Immature natural killer cell (primary cell): Measurements from ENCODE around the gene FZD2. TPM values are rescaled to one million over a fixed set of nuclear protein-coding genes. Genes with fewer than 3 reads are reported as not detected.

Experiments used
- DNase-seq, 3 donors: peaks; one replicate each; pipeline ENCODE4 v3.0.0; 2022; ENCODE audit warnings: mixed read lengths in 1 of 3
- H3K27ac Mint-ChIP-seq, 6 donors: one replicate each; pipeline ENCODE4 v1.8.0; 2020; ENCODE audit warnings: mixed read lengths in 6 of 6, mild to moderate bottlenecking in 5 of 6, inconsistent platforms in 4 of 6, moderate library complexity in 3 of 6
- H3K27me3 Mint-ChIP-seq, 3 donors: one replicate each; pipeline ENCODE4 v1.8.0; 2020 to 2021; ENCODE audit warnings: low read depth in 3 of 3, mild to moderate bottlenecking in 3 of 3, mixed read lengths in 3 of 3, moderate library complexity in 3 of 3, inconsistent platforms in 1 of 3
- H3K36me3 Mint-ChIP-seq, 3 donors: one replicate each; pipeline ENCODE4 v1.8.0; 2020; ENCODE audit warnings: mixed read lengths in 3 of 3, inconsistent platforms in 2 of 3, mild to moderate bottlenecking in 2 of 3
- H3K4me1 Mint-ChIP-seq, 2 donors: one replicate each; pipeline ENCODE4 v1.8.0; 2020; ENCODE audit warnings: inconsistent platforms in 2 of 2, mild to moderate bottlenecking in 2 of 2, mixed read lengths in 2 of 2, moderate library complexity in 1 of 2
- H3K4me3 Mint-ChIP-seq, 5 donors: one replicate each; pipeline ENCODE4 v1.8.0; 2020; ENCODE audit warnings: mild to moderate bottlenecking in 5 of 5, mixed read lengths in 5 of 5, inconsistent platforms in 3 of 5, moderate library complexity in 3 of 5
- H3K9me3 Mint-ChIP-seq, 6 donors: one replicate each; pipeline ENCODE4 v1.8.0; 2020; ENCODE audit warnings: mild to moderate bottlenecking in 6 of 6, mixed read lengths in 6 of 6, inconsistent platforms in 4 of 6, moderate library complexity in 3 of 6
- polyA plus RNA-seq, 3 donors: library from polyadenylated mRNA; unstranded; fragments of 300-500 nt; fragmentation: Illumina TruSeq; gene quantifications; one replicate each; pipeline ENCODE4 v1.2.3, GENCODE V29; 2021

FZD2 gene
- polyA plus RNA-seq, 3 donors from 2014 or later = 0.56 to 3.3 (median 0.97) TPM

- no peaks in the 10 kb centered on the region for H3K36me3 Mint-ChIP-seq
- H3K4me1 Mint-ChIP-seq = no peaks in the 10 kb centered on the region
- H3K27ac Mint-ChIP-seq = no peak overlapping the region
- no peak for DNase-seq
- H3K9me3 Mint-ChIP-seq = no peaks in the 10 kb centered on the region
- H3K4me3 Mint-ChIP-seq = no peak overlapping the region
- peaks cover 0 to 12% (median 6%) of the 10 kb centered on the region in 3 donors for H3K27me3 Mint-ChIP-seq
Measured at GRCh38 chr17:44539673-44540072, 17.6 kb upstream of the FZD2 start.

- H3K9me3 Mint-ChIP-seq = no peaks in the 10 kb centered on the region
- no peaks in the 10 kb centered on the region for H3K36me3 Mint-ChIP-seq
- peaks cover 1 to 12% (median 6%) of the 10 kb centered on the region in 3 donors for H3K27me3 Mint-ChIP-seq
- H3K4me1 Mint-ChIP-seq = no peaks in the 10 kb centered on the region
- no peak overlapping the region for H3K27ac Mint-ChIP-seq
- no peak for DNase-seq
- H3K4me3 Mint-ChIP-seq = no peak overlapping the region
Measured at GRCh38 chr17:44540246-44541084, 16.8 kb upstream of the FZD2 start.

GRCh38 chr17:44541884-44542581 is 15.3 kb upstream of the FZD2 start:
- Mint-ChIP-seq H3K27ac (no peak overlapping the region), H3K9me3 (no peaks in the 10 kb centered on the region), H3K36me3 (no peaks in the 10 kb centered on the region), H3K4me1 (no peaks in the 10 kb centered on the region), H3K27me3 (peaks cover 1 to 12% (median 8%) of the 10 kb centered on the region in 3 donors), H3K4me3 (no peak overlapping the region)
- DNase-seq = no peak

GRCh38 chr17:44543213-44543904 is 13.9 kb upstream of the FZD2 start:
- peaks cover 3 to 11% (median 9%) of the 10 kb centered on the region in 3 donors for H3K27me3 Mint-ChIP-seq
- H3K4me3 Mint-ChIP-seq = no peak overlapping the region
- H3K27ac Mint-ChIP-seq = no peak overlapping the region
- no peak for DNase-seq
- H3K4me1 Mint-ChIP-seq = no peaks in the 10 kb centered on the region
- no peaks in the 10 kb centered on the region for H3K36me3 Mint-ChIP-seq
- H3K9me3 Mint-ChIP-seq = no peaks in the 10 kb centered on the region

- Mint-ChIP-seq H3K36me3 (no peaks in the 10 kb centered on the region), H3K27me3 (peaks cover 3 to 11% (median 7%) of the 10 kb centered on the region in 3 donors), H3K4me1 (no peaks in the 10 kb centered on the region), H3K9me3 (no peaks in the 10 kb centered on the region), H3K4me3 (no peak overlapping the region), H3K27ac (no peak overlapping the region)
- no peak for DNase-seq
Measured at GRCh38 chr17:44543905-44544523, 13.3 kb upstream of the FZD2 start.

- Mint-ChIP-seq H3K4me1 (no peaks in the 10 kb centered on the region), H3K27me3 (peaks cover 3 to 9% (median 5%) of the 10 kb centered on the region in 3 donors), H3K4me3 (no peak overlapping the region), H3K27ac (no peak overlapping the region), H3K9me3 (no peaks in the 10 kb centered on the region), H3K36me3 (no peaks in the 10 kb centered on the region)
- no peak for DNase-seq
Measured at GRCh38 chr17:44546671-44547606, 10.3 kb upstream of the FZD2 start.

- Mint-ChIP-seq H3K4me1 (no peaks in the 10 kb centered on the region), H3K4me3 (no peak overlapping the region), H3K27ac (no peak overlapping the region), H3K27me3 (peaks cover 3 to 9% (median 5%) of the 10 kb centered on the region in 3 donors), H3K36me3 (no peaks in the 10 kb centered on the region), H3K9me3 (no peaks in the 10 kb centered on the region)
- no peak for DNase-seq
Measured at GRCh38 chr17:44547625-44548267, 9.5 kb upstream of the FZD2 start.

GRCh38 chr17:44548376-44549230 is 8.7 kb upstream of the FZD2 start:
- no peaks in the 10 kb centered on the region for H3K9me3 Mint-ChIP-seq
- no peaks in the 10 kb centered on the region for H3K4me1 Mint-ChIP-seq
- no peak overlapping the region for H3K27ac Mint-ChIP-seq
- H3K4me3 Mint-ChIP-seq = no peak overlapping the region
- H3K36me3 Mint-ChIP-seq = no peaks in the 10 kb centered on the region
- peaks cover 3 to 9% (median 5%) of the 10 kb centered on the region in 3 donors for H3K27me3 Mint-ChIP-seq
- DNase-seq = no peak

GRCh38 chr17:44549686-44550085 is 7.6 kb upstream of the FZD2 start:
- H3K9me3 Mint-ChIP-seq = no peaks in the 10 kb centered on the region
- DNase-seq = no peak
- H3K27ac Mint-ChIP-seq = no peak overlapping the region
- no peaks in the 10 kb centered on the region for H3K36me3 Mint-ChIP-seq
- no peaks in the 10 kb centered on the region for H3K4me1 Mint-ChIP-seq
- H3K27me3 Mint-ChIP-seq = peaks cover 3 to 5% (median 4%) of the 10 kb centered on the region in 3 donors
- no peak overlapping the region for H3K4me3 Mint-ChIP-seq

- peaks cover 9 to 18% of the 10 kb centered on the region in 2 donors for H3K4me1 Mint-ChIP-seq
- no peak overlapping the region for H3K27ac Mint-ChIP-seq
- no peaks in the 10 kb centered on the region for H3K36me3 Mint-ChIP-seq
- no peaks in the 10 kb centered on the region for H3K9me3 Mint-ChIP-seq
- peaks cover 4 to 9% (median 5%) of the 10 kb centered on the region in 3 donors for H3K27me3 Mint-ChIP-seq
- H3K4me3 Mint-ChIP-seq = no peak overlapping the region
- no peak for DNase-seq
Measured at GRCh38 chr17:44552361-44552760, 4.9 kb upstream of the FZD2 start.

GRCh38 chr17:44555099-44555498 is 2.2 kb upstream of the FZD2 start:
- Mint-ChIP-seq H3K27ac (no peak overlapping the region), H3K4me1 (peaks cover 16 to 35% of the 10 kb centered on the region in 2 donors), H3K9me3 (no peaks in the 10 kb centered on the region), H3K4me3 (peak overlapping the region in 3 of 5 donors; percentile 26 to 94 (median 87)), H3K27me3 (peaks cover 9 to 24% (median 9%) of the 10 kb centered on the region in 3 donors), H3K36me3 (no peaks in the 10 kb centered on the region)
- no peak for DNase-seq
